Fibroblast of lung (primary cell): ENCODE data around the gene AKIRIN2. TPM values are rescaled to one million over a fixed set of nuclear protein-coding genes. Genes with fewer than 3 reads are reported as not detected.
A peak's percentile ranks its signal among the peaks of the same experiment; 100 is the strongest.

Experiments used
- DNase-seq, 2 donors: peaks; one replicate each; pipeline versions ENCODE4 v3.0.0 to v3.0.0-alpha.2; 2010; ENCODE audit warnings: low read depth in 2 of 2
- H2AFZ ChIP-seq: 2 replicates; pipeline ENCODE4 v1.5.1; 2012; ENCODE audit warnings: low read length, control low read depth, inconsistent platforms
- H3K27ac ChIP-seq: 2 replicates; pipeline ENCODE4 v1.5.1; 2011; ENCODE audit warnings: low read length, control low read depth; ENCODE audit not compliant: insufficient read depth
- H3K27me3 ChIP-seq: 2 replicates; pipeline ENCODE4 v1.5.1; 2011; ENCODE audit warnings: mild to moderate bottlenecking, low read length; ENCODE audit not compliant: control insufficient read depth, insufficient read depth
- H3K36me3 ChIP-seq: 2 replicates; pipeline ENCODE4 v1.5.1; 2011; ENCODE audit warnings: low read length; ENCODE audit not compliant: control insufficient read depth, insufficient read depth
- H3K4me1 ChIP-seq: 2 replicates; pipeline ENCODE4 v1.5.1; 2011; ENCODE audit warnings: low read length; ENCODE audit not compliant: control insufficient read depth, insufficient read depth; ENCODE audit errors: extremely low read depth
- H3K4me2 ChIP-seq: 2 replicates; pipeline ENCODE4 v1.5.1; 2011; ENCODE audit warnings: low read length, control low read depth; ENCODE audit not compliant: insufficient read depth; ENCODE audit errors: extremely low read depth
- H3K4me3 ChIP-seq, 4 experiments: fragments of 200-600 bp in 1 of 4; sonication (generic) in 1 of 4; replicated peaks in 1 of 4; 2 replicates each; pipeline ENCODE4 v1.5.1; 2011 to 2016; ENCODE audit warnings: low read length in 4 of 4, low read depth in 3 of 4, mild to moderate bottlenecking in 3 of 4, control low read depth in 2 of 4, inconsistent platforms in 1 of 4, mixed read lengths in 1 of 4; ENCODE audit not compliant: insufficient read depth in 1 of 4; ENCODE audit errors: control extremely low read depth in 1 of 4
- H3K79me2 ChIP-seq: 2 replicates; pipeline ENCODE4 v1.5.1; 2012; ENCODE audit warnings: mild to moderate bottlenecking, low read length, inconsistent platforms; ENCODE audit not compliant: control insufficient read depth, insufficient read depth
- H3K9ac ChIP-seq: 2 replicates; pipeline ENCODE4 v1.5.1; 2011; ENCODE audit warnings: mild to moderate bottlenecking, low read length, control low read depth; ENCODE audit not compliant: insufficient read depth
- H3K9me3 ChIP-seq: 2 replicates; pipeline ENCODE4 v1.5.1; 2012; ENCODE audit warnings: low read depth, low read length; ENCODE audit not compliant: control insufficient read depth, insufficient read depth
- H4K20me1 ChIP-seq: 2 replicates; pipeline ENCODE4 v1.5.1; 2011; ENCODE audit warnings: low read length; ENCODE audit not compliant: control insufficient read depth, insufficient read depth; ENCODE audit errors: extremely low read depth
- CTCF ChIP-seq, 2 donors: IDR thresholded peaks in 1 of 2; conservative IDR thresholded peaks in 1 of 2; 1 replicate in 1 of 2; 2 replicates in 1 of 2; pipeline ENCODE4 v1.5.1; 2011 to 2012; ENCODE audit warnings: low read length in 2 of 2, control low read depth in 1 of 2, inconsistent platforms in 1 of 2, low read depth in 1 of 2, mild to moderate bottlenecking in 1 of 2
- EZH2 ChIP-seq: IDR thresholded peaks from 2 replicates; pipeline ENCODE4 v1.5.1; 2012; ENCODE audit warnings: low read length, control low read depth, mild to moderate bottlenecking; ENCODE audit errors: missing control alignments
- polyA plus RNA-seq, 2 donors: library from polyadenylated mRNA; depleted of rRNA in 1 of 2; stranded (reverse) in 1 of 2; unstranded in 1 of 2; fragments of >200 nt; gene quantifications; 2 replicates each; pipeline ENCODE4 v1.2.1, GENCODE V29; 2011 to 2012; ENCODE audit warnings: missing spikeins in 1 of 2
- total RNA-seq: library from RNA; depleted of rRNA; stranded (reverse); fragments of >200 nt; gene quantifications from 2 replicates; pipeline ENCODE4 v1.2.1, GENCODE V29; 2014

AKIRIN2 gene
- total and polyA plus RNA-seq, 2 donors (not counting 1 experiment from before 2014, with no cell fraction given) = 33.7 to 41.0 TPM

- peaks cover 2% of the 10 kb centered on the region for H4K20me1 ChIP-seq
- H3K79me2 ChIP-seq = peaks cover 97% of the 10 kb centered on the region
- DNase-seq = no peak
- no peak for TF ChIP-seq EZH2
- TF ChIP-seq CTCF (conservative IDR thresholded peaks at IDR 0.05 in 1 of 2, IDR thresholded peaks at IDR 0.05 in 1 of 2; ENCODE audit: low read depth in 1 of 2, low read length in 2 of 2) = no peak
- H3K9me3 ChIP-seq = no peaks in the 10 kb centered on the region
- H3K27me3 ChIP-seq = no peaks in the 10 kb centered on the region
- no peak overlapping the region for H3K27ac ChIP-seq
- H3K9ac ChIP-seq = no peak overlapping the region
- peaks cover 4% of the 10 kb centered on the region for H3K4me1 ChIP-seq
- no peak overlapping the region for H3K4me3 ChIP-seq
- peaks cover 1% of the 10 kb centered on the region for H3K36me3 ChIP-seq
- H3K4me2 ChIP-seq = no peak overlapping the region
- H2AFZ ChIP-seq = no peak overlapping the region
Observed at GRCh38 chr6:87683890-87684289, 18.1 kb downstream of the AKIRIN2 start.

- Histone ChIP-seq H2AFZ (no peak overlapping the region), H3K4me2 (peak overlapping the region; percentile 28), H3K36me3 (peaks cover 4% of the 10 kb centered on the region), H3K27ac (no peak overlapping the region), H4K20me1 (peaks cover 2% of the 10 kb centered on the region), H3K9me3 (no peaks in the 10 kb centered on the region), H3K9ac (no peak overlapping the region), H3K27me3 (no peaks in the 10 kb centered on the region), H3K4me1 (peaks cover 4% of the 10 kb centered on the region), H3K4me3 (no peak overlapping the region), H3K79me2 (peaks cover 81% of the 10 kb centered on the region)
- TF ChIP-seq EZH2 (no peak), CTCF (conservative IDR thresholded peaks at IDR 0.05 in 1 of 2, IDR thresholded peaks at IDR 0.05 in 1 of 2; ENCODE audit: low read depth in 1 of 2, low read length in 2 of 2) (no peak)
- DNase-seq = peak in 1 of 2 donors; percentile 56
Observed at GRCh38 chr6:87682310-87682709, 19.7 kb downstream of the AKIRIN2 start.

- TF ChIP-seq CTCF (conservative IDR thresholded peaks at IDR 0.05 in 1 of 2, IDR thresholded peaks at IDR 0.05 in 1 of 2; ENCODE audit: low read depth in 1 of 2, low read length in 2 of 2) (no peak), EZH2 (no peak)
- Histone ChIP-seq H3K36me3 (peaks cover 4% of the 10 kb centered on the region), H3K4me3 (no peak overlapping the region), H3K4me2 (no peak overlapping the region), H3K4me1 (no peaks in the 10 kb centered on the region), H3K9ac (no peak overlapping the region), H3K27ac (no peak overlapping the region), H4K20me1 (no peaks in the 10 kb centered on the region), H3K27me3 (no peaks in the 10 kb centered on the region), H3K9me3 (no peaks in the 10 kb centered on the region), H3K79me2 (peaks cover 11% of the 10 kb centered on the region), H2AFZ (no peak overlapping the region)
- DNase-seq = no peak
Observed at GRCh38 chr6:87675004-87675681, 26.9 kb downstream of the AKIRIN2 start.
